ENCODE measurements around the gene ATP6V1B1.

GRCh38 chr2:70923378-70924015 is 12.2 kb upstream of the ATP6V1B1 start:
- TF ChIP-seq SUZ12 (IDR thresholded peaks at IDR 0.05; ENCODE audit: extremely low read depth, insufficient read depth, insufficient read length) = no peak
- no peak for TF ChIP-seq YY1 (IDR thresholded peaks at IDR 0.05; ENCODE audit: insufficient read depth, insufficient read length)
